Measurements from ENCODE around the gene TMEM106C. TPM values are rescaled to one million over a fixed set of nuclear protein-coding genes. Genes with fewer than 3 reads are reported as not detected.

Gene TMEM106C
- polyA plus RNA-seq, 1 donor from 2014 or later: 290 TPM

GRCh38 chr12:47991106-47992061, 28.0 kb downstream of the TMEM106C start:
- Histone ChIP-seq H3F3A (ENCODE audit: insufficient read depth, low read length, poor library complexity, severe bottlenecking) (no peaks in the 10 kb centered on the region), H3K27ac (ENCODE audit: low read length) (no peak overlapping the region), H3K27me3 (ENCODE audit: insufficient read depth, low read depth, low read length) (no peaks in the 10 kb centered on the region), H3K9ac (ENCODE audit: low read length) (no peak overlapping the region), H3K4me2 (ENCODE audit: low read length) (no peak overlapping the region), H3K79me2 (replicated peaks; ENCODE audit: insufficient read depth, low read length) (no peaks in the 10 kb centered on the region), H3K4me3 (ENCODE audit: low read length) (no peak overlapping the region), H4K20me1 (ENCODE audit: insufficient read depth) (no peaks in the 10 kb centered on the region), H2AFZ (ENCODE audit: low read depth, low read length) (no peak overlapping the region), H3K9me3 (ENCODE audit: low read length) (no peaks in the 10 kb centered on the region), H3K9me2 (ENCODE audit: insufficient read depth, low read length) (no peaks in the 10 kb centered on the region), H3K36me3 (ENCODE audit: insufficient read depth, low read length) (no peaks in the 10 kb centered on the region)
- TF ChIP-seq REST (IDR thresholded peaks at IDR 0.05; ENCODE audit: borderline replicate concordance) (no peak), EP300 (conservative IDR thresholded peaks at IDR 0.05; ENCODE audit: poor library complexity, severe bottlenecking) (no peak), EZH2 (IDR thresholded peaks at IDR 0.05; ENCODE audit: borderline replicate concordance, insufficient read depth, low read length, poor library complexity, severe bottlenecking) (no peak), TAF1 (IDR thresholded peaks at IDR 0.05; ENCODE audit: low read depth) (no peak), MXI1 (conservative IDR thresholded peaks at IDR 0.05; ENCODE audit: poor library complexity, severe bottlenecking) (no peak), CTCF (IDR thresholded peaks at IDR 0.05; ENCODE audit: poor library complexity, severe bottlenecking) (no peak)

- Histone ChIP-seq H3K9me2 (ENCODE audit: insufficient read depth, low read length) (no peaks in the 10 kb centered on the region), H3F3A (ENCODE audit: insufficient read depth, low read length, poor library complexity, severe bottlenecking) (no peaks in the 10 kb centered on the region), H3K4me3 (ENCODE audit: low read length) (no peak overlapping the region), H3K27ac (ENCODE audit: low read length) (no peak overlapping the region), H4K20me1 (ENCODE audit: insufficient read depth) (no peaks in the 10 kb centered on the region), H2AFZ (ENCODE audit: low read depth, low read length) (no peak overlapping the region), H3K9me3 (ENCODE audit: low read length) (no peaks in the 10 kb centered on the region), H3K27me3 (ENCODE audit: insufficient read depth, low read depth, low read length) (no peaks in the 10 kb centered on the region), H3K9ac (ENCODE audit: low read length) (no peak overlapping the region), H3K79me2 (replicated peaks; ENCODE audit: insufficient read depth, low read length) (no peaks in the 10 kb centered on the region), H3K36me3 (ENCODE audit: insufficient read depth, low read length) (no peaks in the 10 kb centered on the region), H3K4me2 (ENCODE audit: low read length) (no peak overlapping the region)
- TF ChIP-seq POLR2AphosphoS5 (IDR thresholded peaks at IDR 0.05) (no peak), EP300 (conservative IDR thresholded peaks at IDR 0.05; ENCODE audit: poor library complexity, severe bottlenecking) (no peak), CTCF (IDR thresholded peaks at IDR 0.05; ENCODE audit: poor library complexity, severe bottlenecking) (no peak), MXI1 (conservative IDR thresholded peaks at IDR 0.05; ENCODE audit: poor library complexity, severe bottlenecking) (no peak), SMC3 (conservative IDR thresholded peaks at IDR 0.05; ENCODE audit: poor library complexity) (no peak)
Measured at GRCh38 chr12:47992776-47993175, 29.4 kb downstream of the TMEM106C start.
